NT2/D1 (cell line): ENCODE results near the gene ME1.
"Not testable (repeated sequence)": the region's sequence is repeated elsewhere in the genome, so short reads cannot be mapped to it uniquely, and the experiment has no call there.

Experiments used
- DNase-seq: peaks from one replicate; pipeline ENCODE4 v3.0.0-alpha.2; 2011; ENCODE audit warnings: low read depth, low spot score
- H3K27me3 ChIP-seq: 2 replicates; pipeline ENCODE4 v1.6.0; 2011; ENCODE audit warnings: mild to moderate bottlenecking; ENCODE audit not compliant: insufficient read length, insufficient read depth
- H3K36me3 ChIP-seq: 2 replicates; pipeline ENCODE4 v1.6.1; 2011; ENCODE audit warnings: mild to moderate bottlenecking, low read length, mixed read lengths; ENCODE audit not compliant: insufficient read depth, insufficient read length
- H3K4me1 ChIP-seq: 2 replicates; pipeline ENCODE4 v1.5.1; 2011; ENCODE audit not compliant: insufficient read depth, insufficient read length
- H3K4me3 ChIP-seq: 2 replicates; pipeline ENCODE4 v1.5.1; 2011; ENCODE audit warnings: low read depth; ENCODE audit not compliant: insufficient read length
- H3K9ac ChIP-seq: 2 replicates; pipeline ENCODE4 v1.6.0; 2011; ENCODE audit warnings: low read depth; ENCODE audit not compliant: insufficient read length
- H3K9me3 ChIP-seq: 2 replicates; pipeline ENCODE4 v1.5.1; 2011; ENCODE audit warnings: mild to moderate bottlenecking, low read length; ENCODE audit not compliant: insufficient read depth
- SUZ12 ChIP-seq: IDR thresholded peaks from 2 replicates; pipeline ENCODE4 v1.6.1; 2011; ENCODE audit not compliant: insufficient read length, insufficient read depth; ENCODE audit errors: extremely low read depth
- YY1 ChIP-seq: IDR thresholded peaks from 2 replicates; pipeline ENCODE4 v1.6.1; 2011; ENCODE audit not compliant: insufficient read length, insufficient read depth
- ZNF274 ChIP-seq: IDR thresholded peaks from 2 replicates; pipeline ENCODE4 v1.6.1; 2011; ENCODE audit warnings: mild to moderate bottlenecking, low read depth, low read length

ME1 gene

DNA sequence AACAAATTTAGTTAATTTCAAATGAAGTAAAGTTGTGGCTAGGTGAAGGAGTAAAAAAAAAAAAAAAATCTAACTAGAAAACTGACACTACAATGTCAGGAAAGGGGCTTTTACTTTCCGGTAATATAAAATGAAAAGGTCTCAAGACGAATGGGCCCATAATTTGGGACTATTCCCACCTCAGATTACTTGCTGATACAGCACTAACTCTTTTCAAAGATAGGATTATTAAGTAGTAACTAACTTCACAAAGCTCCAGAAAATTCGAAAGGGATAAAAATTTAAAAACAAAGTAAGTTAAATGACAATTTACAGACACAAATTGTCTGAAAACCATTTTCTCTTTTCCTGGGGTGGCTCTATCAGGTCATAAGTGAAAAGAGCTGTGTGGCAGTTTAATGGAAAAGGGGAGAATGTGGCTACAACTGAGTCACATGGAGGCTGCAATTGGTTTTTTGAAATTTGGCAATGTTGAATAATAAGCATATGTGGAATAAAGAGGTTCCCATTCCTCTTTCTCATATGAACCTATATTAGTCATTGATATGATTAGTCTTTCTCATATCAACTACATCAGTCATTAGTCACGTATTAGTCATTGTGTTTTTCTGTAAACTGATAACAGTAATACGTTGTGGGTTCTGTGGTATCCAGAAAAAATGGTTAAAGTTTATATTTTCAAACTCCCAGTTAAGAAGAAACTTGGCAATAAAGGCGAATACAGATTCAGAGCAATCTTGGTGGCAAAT is 159.7 kb downstream of the ME1 start:
- no peaks in the 10 kb centered on the region for H3K4me1 ChIP-seq
- TF ChIP-seq ZNF274, result no peak
- TF ChIP-seq YY1, result no peak
- no peak for TF ChIP-seq SUZ12
- no peaks in the 10 kb centered on the region for H3K27me3 ChIP-seq
- no peak for DNase-seq
- H3K9ac ChIP-seq, result no peak overlapping the region
- no peaks in the 10 kb centered on the region for H3K36me3 ChIP-seq
- H3K9me3 ChIP-seq, result no peaks in the 10 kb centered on the region
- H3K4me3 ChIP-seq, result no peak overlapping the region

DNA sequence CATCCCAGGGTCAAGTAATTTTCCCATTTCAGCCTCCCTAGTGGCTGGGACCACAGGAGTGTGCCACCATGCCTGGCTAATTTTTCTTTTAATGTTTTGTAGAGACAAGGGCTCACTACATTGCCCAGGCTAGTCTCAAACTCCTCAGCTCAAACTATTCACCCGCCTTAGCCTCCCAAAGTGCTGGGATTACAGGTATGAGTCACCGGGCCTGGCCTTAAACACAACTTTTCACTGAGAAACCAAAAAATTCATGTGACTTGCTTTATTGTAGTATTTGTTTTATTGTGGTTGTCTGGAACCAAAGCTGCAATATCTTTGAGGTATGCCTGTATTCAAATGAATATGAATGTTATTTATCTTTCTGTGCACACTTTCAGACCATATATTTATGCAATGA is 165.5 kb downstream of the ME1 start:
- DNase-seq, result no peak
- no peaks in the 10 kb centered on the region for H3K36me3 ChIP-seq
- no peaks in the 10 kb centered on the region for H3K4me1 ChIP-seq
- no peak overlapping the region for H3K4me3 ChIP-seq
- H3K27me3 ChIP-seq, result no peaks in the 10 kb centered on the region
- TF ChIP-seq YY1 (no peak), SUZ12 (no peak), ZNF274 (no peak)
- H3K9me3 ChIP-seq, result no peaks in the 10 kb centered on the region
- H3K9ac ChIP-seq, result no peak overlapping the region

DNA sequence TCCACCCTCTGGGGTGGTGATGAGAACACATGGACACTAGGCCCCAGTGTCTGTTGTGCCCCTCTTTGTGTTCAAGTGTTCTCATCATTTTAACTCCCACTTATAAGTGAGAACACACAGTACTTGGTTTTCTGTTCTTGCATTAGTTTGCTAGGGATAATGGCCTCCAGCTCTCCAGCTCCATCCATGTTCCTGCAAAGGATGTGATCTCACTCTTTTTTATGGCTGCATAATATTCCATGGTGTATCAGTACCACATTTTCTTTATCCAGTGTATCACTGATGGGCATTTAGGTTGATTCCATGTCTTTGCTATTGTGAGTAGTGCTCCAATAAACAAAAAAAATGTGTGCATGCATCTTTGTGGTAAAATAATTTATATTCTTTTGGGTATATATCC is 170.3 kb downstream of the ME1 start:
- no peaks in the 10 kb centered on the region for H3K4me1 ChIP-seq
- H3K4me3 ChIP-seq, result no peak overlapping the region
- TF ChIP-seq SUZ12 (no peak), YY1 (no peak), ZNF274 (no peak)
- H3K9me3 ChIP-seq, result no peaks in the 10 kb centered on the region
- H3K27me3 ChIP-seq, result no peaks in the 10 kb centered on the region
- DNase-seq, result no peak
- H3K9ac ChIP-seq, result no peak overlapping the region
- H3K36me3 ChIP-seq, result no peaks in the 10 kb centered on the region

- no peak for DNase-seq
- Histone ChIP-seq H3K9ac (no peak overlapping the region), H3K27me3 (no peaks in the 10 kb centered on the region), H3K9me3 (no peaks in the 10 kb centered on the region), H3K36me3 (no peaks in the 10 kb centered on the region), H3K4me1 (no peaks in the 10 kb centered on the region), H3K4me3 (no peak overlapping the region)
- no peak for TF ChIP-seq SUZ12
- no peak for TF ChIP-seq YY1
- no peak for TF ChIP-seq ZNF274
Observed at GRCh38 chr6:83258517-83258916, 172.3 kb downstream of the ME1 start.

- H3K4me1 ChIP-seq, result no peaks in the 10 kb centered on the region
- DNase-seq, result no peak
- no peaks in the 10 kb centered on the region for H3K36me3 ChIP-seq
- no peak overlapping the region for H3K4me3 ChIP-seq
- TF ChIP-seq ZNF274 (no peak), SUZ12 (no peak), YY1 (no peak)
- H3K9ac ChIP-seq, result no peak overlapping the region
- no peaks in the 10 kb centered on the region for H3K9me3 ChIP-seq
- H3K27me3 ChIP-seq, result no peaks in the 10 kb centered on the region
Observed at GRCh38 chr6:83257791-83258190, 173.1 kb downstream of the ME1 start.

- DNase-seq, H3K4me3 ChIP-seq, H3K27me3 ChIP-seq, H3K4me1 ChIP-seq, H3K9me3 ChIP-seq, H3K36me3 ChIP-seq, H3K9ac ChIP-seq: not testable (repeated sequence)
Observed at GRCh38 chr6:83256719-83257118, 174.1 kb downstream of the ME1 start.

DNA sequence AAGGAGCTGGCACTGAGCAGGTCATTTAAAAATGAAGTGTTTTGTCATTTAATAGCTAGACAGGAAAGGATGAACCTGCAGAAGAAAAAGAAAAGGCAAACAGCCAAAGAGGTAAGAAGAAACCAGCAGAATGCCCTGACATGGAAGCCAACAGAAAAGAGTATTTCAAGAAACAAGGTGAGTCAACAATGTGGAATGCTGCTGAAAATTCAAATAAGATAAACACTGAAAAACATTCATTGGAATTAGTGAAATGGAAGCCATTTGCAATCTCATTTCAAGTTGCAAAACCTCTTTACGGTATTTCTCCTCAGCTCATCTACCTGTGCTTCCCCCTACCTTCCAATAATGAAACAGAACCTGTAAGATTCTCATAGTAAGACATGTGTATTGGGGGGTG is 178.1 kb downstream of the ME1 start:
- TF ChIP-seq YY1 (no peak), SUZ12 (no peak), ZNF274 (no peak)
- Histone ChIP-seq H3K9me3 (no peaks in the 10 kb centered on the region; the same call in 1 of the 2 replicates), H3K27me3 (no peaks in the 10 kb centered on the region), H3K9ac (no peak overlapping the region), H3K4me3 (no peak overlapping the region), H3K36me3 (no peaks in the 10 kb centered on the region), H3K4me1 (no peaks in the 10 kb centered on the region)
- DNase-seq, result no peak
